Colonic mucosa (tissue), 4 donors: ENCODE measurements around the gene MEIOB. TPM values are rescaled to one million over a fixed set of nuclear protein-coding genes. Genes with fewer than 3 reads are reported as not detected.

Experiments
- DNase-seq: peaks from one replicate; pipeline ENCODE4 v3.0.0-alpha.2; 2020
- H3K27ac ChIP-seq: fragments of 200-600 bp; one replicate; pipeline ENCODE4 v1.8.0; 2021
- H3K27me3 ChIP-seq: fragments of 200-600 bp; one replicate; pipeline ENCODE4 v1.8.0; 2021
- H3K36me3 ChIP-seq: fragments of 200-600 bp; one replicate; pipeline ENCODE4 v1.8.0; 2021
- H3K4me1 ChIP-seq: fragments of 200-600 bp; one replicate; pipeline ENCODE4 v1.8.0; 2021; ENCODE audit warnings: mild to moderate bottlenecking
- H3K4me3 ChIP-seq: fragments of 200-600 bp; one replicate; pipeline ENCODE4 v1.8.0; 2021
- H3K9ac ChIP-seq, 2 donors: one replicate each; pipeline ENCODE4 v1.7.0; 2013; ENCODE audit warnings: control low read depth in 2 of 2, low read depth in 2 of 2, low read length in 2 of 2
- H3K9me3 ChIP-seq: fragments of 200-600 bp; one replicate; pipeline ENCODE4 v1.8.0; 2021
- intact Hi-C: fragments of 100-400 bp; cut with DNase I; formaldehyde crosslinking; loops from one replicate; pipeline ENCODE4 v1.14.1; 2022
- total RNA-seq, 2 donors: library from RNA; stranded (reverse); fragmentation: NEBNext Ultra II Directional in 1 of 2; extraction: Animal tissue kit (Norgen Biotek cat#: 25700) in 1 of 2; gene quantifications; one replicate each; pipeline ENCODE4 v1.2.1, GENCODE V29; 2021
- TF ChIP-seq, protein P1 (sequence below): fragments of 200-600 bp; IDR thresholded peaks from one replicate; pipeline ENCODE4 v1.8.0; 2022; ENCODE audit warnings: antibody characterized with exemption, mild to moderate bottlenecking
- donor health status: healthy.
- donor health status: DM: no; HTN: no; CAD: no.
- donor health status: DM: no; HTN: no; CAD: no.

Gene MEIOB
- total RNA-seq, 2 donors from 2014 or later = 0.27 TPM; not detected in 1

DNA sequence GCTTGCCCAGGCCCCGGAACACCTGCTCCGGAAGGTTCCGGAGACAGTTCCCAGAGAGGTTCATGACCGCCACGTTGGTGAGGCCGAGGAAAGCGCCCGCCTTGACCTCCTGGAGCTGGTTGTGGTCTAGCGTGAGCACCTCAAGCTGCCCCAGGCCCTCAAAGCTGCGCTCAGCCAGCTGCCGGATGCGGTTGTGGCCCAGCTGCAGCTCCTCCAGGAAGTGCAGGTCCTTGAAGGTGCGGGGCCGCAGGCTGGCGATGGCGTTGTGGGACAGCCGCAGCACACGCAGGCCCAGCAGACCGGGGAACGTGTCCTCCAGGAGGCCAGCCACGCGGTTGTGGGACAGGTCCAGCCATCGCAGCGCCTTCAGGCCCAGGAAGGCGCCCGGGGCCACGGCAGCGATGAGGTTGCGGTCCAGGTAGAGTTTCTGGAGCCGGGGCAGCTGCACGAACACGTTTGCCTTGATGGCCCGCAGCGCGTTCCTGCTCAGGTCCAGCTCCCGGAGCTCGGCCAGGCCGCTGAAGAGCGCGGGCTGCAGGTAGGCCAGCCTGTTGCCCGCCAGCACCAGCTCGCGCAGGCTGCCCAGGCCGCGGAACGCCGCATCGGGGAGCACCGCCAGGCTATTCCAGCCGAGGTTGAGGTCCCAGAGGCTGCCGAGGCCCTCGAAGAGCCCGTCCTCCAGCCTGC, 80.6 kb downstream of the MEIOB start:
- H3K4me3 ChIP-seq = no peak overlapping the region
- H3K9me3 ChIP-seq = no peaks in the 10 kb centered on the region
- no peaks in the 10 kb centered on the region for H3K4me1 ChIP-seq
- peak; percentile 12 for DNase-seq
- TF ChIP-seq, protein P1, sequence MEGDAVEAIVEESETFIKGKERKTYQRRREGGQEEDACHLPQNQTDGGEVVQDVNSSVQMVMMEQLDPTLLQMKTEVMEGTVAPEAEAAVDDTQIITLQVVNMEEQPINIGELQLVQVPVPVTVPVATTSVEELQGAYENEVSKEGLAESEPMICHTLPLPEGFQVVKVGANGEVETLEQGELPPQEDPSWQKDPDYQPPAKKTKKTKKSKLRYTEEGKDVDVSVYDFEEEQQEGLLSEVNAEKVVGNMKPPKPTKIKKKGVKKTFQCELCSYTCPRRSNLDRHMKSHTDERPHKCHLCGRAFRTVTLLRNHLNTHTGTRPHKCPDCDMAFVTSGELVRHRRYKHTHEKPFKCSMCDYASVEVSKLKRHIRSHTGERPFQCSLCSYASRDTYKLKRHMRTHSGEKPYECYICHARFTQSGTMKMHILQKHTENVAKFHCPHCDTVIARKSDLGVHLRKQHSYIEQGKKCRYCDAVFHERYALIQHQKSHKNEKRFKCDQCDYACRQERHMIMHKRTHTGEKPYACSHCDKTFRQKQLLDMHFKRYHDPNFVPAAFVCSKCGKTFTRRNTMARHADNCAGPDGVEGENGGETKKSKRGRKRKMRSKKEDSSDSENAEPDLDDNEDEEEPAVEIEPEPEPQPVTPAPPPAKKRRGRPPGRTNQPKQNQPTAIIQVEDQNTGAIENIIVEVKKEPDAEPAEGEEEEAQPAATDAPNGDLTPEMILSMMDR = no peak
- no peak overlapping the region for H3K27ac ChIP-seq
- H3K9ac ChIP-seq = no peak overlapping the region
- no peaks in the 10 kb centered on the region for H3K36me3 ChIP-seq
- H3K27me3 ChIP-seq = no peaks in the 10 kb centered on the region
- intact Hi-C loops = no loop called here

DNA sequence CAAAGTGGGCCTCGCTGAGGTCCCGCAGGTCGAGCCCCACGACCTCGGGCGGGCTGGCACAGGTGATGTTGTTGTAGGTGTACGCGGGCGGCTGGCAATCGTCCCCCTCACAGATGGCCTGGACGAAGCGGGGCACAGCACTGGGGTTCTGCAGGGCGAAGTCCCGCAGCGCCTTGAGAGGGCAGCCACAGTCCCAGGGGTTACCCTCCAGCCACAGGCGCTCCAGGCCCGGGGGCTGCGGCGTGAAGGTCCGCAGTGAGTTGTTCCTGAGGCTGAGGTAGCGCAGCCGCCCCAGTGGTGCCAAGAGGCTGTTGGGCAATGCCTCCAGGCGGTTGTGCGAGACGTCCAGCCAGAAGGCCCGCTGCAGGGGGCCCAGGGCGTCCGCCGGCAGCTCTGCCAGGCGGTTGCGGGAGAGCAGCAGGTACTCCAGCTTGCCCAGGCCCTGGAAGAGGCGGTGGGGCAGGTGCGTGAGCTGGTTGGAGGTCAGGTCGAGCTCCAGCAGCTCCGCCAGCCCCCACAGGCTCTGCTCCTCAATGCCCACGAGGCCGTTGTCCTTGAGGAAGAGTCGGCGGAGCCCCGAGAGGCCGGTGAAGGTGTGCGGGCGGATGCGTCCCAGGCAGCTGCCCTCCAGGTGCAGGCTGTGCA, 81.2 kb downstream of the MEIOB start:
- Histone ChIP-seq H3K36me3 (no peaks in the 10 kb centered on the region), H3K9ac (no peak overlapping the region), H3K4me3 (no peak overlapping the region), H3K27me3 (no peaks in the 10 kb centered on the region), H3K4me1 (no peaks in the 10 kb centered on the region), H3K9me3 (no peaks in the 10 kb centered on the region), H3K27ac (no peak overlapping the region)
- TF ChIP-seq, protein P1 = no peak
- intact Hi-C loops = no loop called here
- DNase-seq = peak; percentile 15

DNA sequence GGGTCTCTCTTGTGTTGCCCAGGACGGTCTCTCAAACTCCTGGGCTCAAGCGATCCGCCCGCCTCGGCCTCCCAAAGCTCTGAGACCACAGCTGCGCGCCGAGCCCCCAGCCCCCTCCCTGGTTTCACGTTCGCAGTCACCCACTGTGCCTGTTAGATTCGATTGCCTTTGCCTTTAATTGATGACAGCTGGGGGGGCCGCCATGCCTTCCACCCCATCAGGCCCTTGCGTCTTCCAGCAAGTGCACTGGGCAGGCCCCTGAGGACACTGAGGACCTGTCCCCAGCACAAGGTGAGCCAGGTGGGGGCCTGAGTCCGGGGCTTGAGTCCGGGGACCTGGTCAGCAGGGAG, 81.7 kb downstream of the MEIOB start:
- H3K27me3 ChIP-seq = no peaks in the 10 kb centered on the region
- H3K36me3 ChIP-seq = no peaks in the 10 kb centered on the region
- DNase-seq = no peak
- intact Hi-C loops = no loop called here
- H3K4me1 ChIP-seq = no peaks in the 10 kb centered on the region
- H3K4me3 ChIP-seq = no peak overlapping the region
- TF ChIP-seq, protein P1 = no peak
- H3K27ac ChIP-seq = no peak overlapping the region
- H3K9ac ChIP-seq = no peak overlapping the region
- no peaks in the 10 kb centered on the region for H3K9me3 ChIP-seq

DNA sequence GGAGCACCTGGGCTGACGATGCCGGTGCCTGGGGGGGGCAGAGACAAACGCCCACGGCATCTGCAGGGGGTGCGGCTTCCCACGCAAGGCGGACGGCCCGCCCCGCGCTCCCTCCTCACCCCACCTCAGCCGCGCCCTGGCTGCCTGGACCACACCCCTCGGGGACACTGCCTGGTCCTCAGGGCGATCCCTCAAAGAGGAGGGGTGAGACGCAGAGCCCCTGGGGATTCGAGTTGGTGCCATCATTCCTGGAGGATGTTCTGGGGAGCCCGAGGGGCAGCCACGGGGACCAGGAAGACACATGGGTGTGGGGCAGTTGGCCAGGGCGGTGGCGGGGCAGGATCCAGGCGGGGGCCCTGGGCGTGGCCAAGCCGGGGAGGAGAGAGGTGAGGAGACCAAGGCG, 82.3 kb downstream of the MEIOB start:
- Histone ChIP-seq H3K27me3 (no peaks in the 10 kb centered on the region), H3K36me3 (no peaks in the 10 kb centered on the region), H3K4me1 (no peaks in the 10 kb centered on the region), H3K27ac (no peak overlapping the region), H3K9me3 (no peaks in the 10 kb centered on the region), H3K9ac (no peak overlapping the region), H3K4me3 (no peak overlapping the region)
- intact Hi-C loops = no loop called here
- TF ChIP-seq, protein P1 = no peak
- peak; percentile 17 for DNase-seq

DNA sequence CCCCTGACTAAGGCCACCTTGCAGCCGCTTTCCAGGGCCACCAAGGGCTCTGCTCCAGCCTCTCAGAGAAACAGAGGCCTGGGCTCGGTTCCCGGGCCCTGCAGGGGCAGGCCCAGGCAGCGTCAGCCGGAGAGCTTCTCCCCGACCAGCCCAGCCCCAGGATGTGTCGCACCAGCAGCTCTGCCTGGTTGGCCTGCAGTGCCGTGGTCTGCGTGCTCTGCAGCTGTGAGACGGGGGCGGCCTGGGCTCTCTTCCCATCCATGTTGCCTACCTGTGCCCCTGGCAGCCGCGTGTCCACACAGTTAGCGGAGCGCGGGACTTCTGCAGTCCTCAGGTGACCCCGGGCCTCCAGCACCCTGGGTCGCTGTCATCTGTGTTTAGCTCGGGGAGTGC, 83.3 kb downstream of the MEIOB start:
- H3K27ac ChIP-seq = no peak overlapping the region
- no peak for DNase-seq
- H3K36me3 ChIP-seq = no peaks in the 10 kb centered on the region
- H3K27me3 ChIP-seq = no peaks in the 10 kb centered on the region
- no peaks in the 10 kb centered on the region for H3K4me1 ChIP-seq
- TF ChIP-seq, protein P1 = no peak
- H3K9ac ChIP-seq = peak overlapping the region in 1 of 2 donors; percentile 12
- intact Hi-C loops = no loop called here
- H3K4me3 ChIP-seq = no peak overlapping the region
- no peaks in the 10 kb centered on the region for H3K9me3 ChIP-seq
